ENCODE data around the gene AAGAB.

GRCh38 chr15:67194171-67195114 lies 60.0 kb downstream of the AAGAB start:
- TF ChIP-seq, protein P1, sequence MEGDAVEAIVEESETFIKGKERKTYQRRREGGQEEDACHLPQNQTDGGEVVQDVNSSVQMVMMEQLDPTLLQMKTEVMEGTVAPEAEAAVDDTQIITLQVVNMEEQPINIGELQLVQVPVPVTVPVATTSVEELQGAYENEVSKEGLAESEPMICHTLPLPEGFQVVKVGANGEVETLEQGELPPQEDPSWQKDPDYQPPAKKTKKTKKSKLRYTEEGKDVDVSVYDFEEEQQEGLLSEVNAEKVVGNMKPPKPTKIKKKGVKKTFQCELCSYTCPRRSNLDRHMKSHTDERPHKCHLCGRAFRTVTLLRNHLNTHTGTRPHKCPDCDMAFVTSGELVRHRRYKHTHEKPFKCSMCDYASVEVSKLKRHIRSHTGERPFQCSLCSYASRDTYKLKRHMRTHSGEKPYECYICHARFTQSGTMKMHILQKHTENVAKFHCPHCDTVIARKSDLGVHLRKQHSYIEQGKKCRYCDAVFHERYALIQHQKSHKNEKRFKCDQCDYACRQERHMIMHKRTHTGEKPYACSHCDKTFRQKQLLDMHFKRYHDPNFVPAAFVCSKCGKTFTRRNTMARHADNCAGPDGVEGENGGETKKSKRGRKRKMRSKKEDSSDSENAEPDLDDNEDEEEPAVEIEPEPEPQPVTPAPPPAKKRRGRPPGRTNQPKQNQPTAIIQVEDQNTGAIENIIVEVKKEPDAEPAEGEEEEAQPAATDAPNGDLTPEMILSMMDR (IDR thresholded peaks at IDR 0.05) = no peak
- TF ChIP-seq POLR2A (IDR thresholded peaks at IDR 0.05) = no peak

Data from testis (tissue), 2 donors.